CD4-positive, alpha-beta T cell treated with Interleukin-6 for 4 hours (primary cell): ENCODE results near the gene CYP1A1.
"Not testable (repeated sequence)": the region's sequence is repeated elsewhere in the genome, so short reads cannot be mapped to it uniquely, and the experiment has no call there.

ENCODE experiments used
- DNase-seq: peaks from one replicate; pipeline ENCODE4 v3.0.0-alpha.2; 2020; ENCODE audit warnings: mixed read lengths

CYP1A1 gene

GRCh38 chr15:74735305-74735704 lies 10.0 kb upstream of the CYP1A1 start:
- DNase-seq = no peak

GRCh38 chr15:74733269-74733668 lies 7.9 kb upstream of the CYP1A1 start:
- DNase-seq = no peak

- DNase-seq = no peak
Measured at GRCh38 chr15:74732846-74733245, 7.5 kb upstream of the CYP1A1 start.

GRCh38 chr15:74730619-74731316 lies 5.4 kb upstream of the CYP1A1 start:
- no peak for DNase-seq

GRCh38 chr15:74729372-74729771 lies 4.0 kb upstream of the CYP1A1 start:
- not testable (repeated sequence) for DNase-seq

GRCh38 chr15:74728699-74729098 lies 3.4 kb upstream of the CYP1A1 start:
- DNase-seq = not testable (repeated sequence)

- no peak for DNase-seq
Measured at GRCh38 chr15:74727727-74728126, 2.4 kb upstream of the CYP1A1 start.

- DNase-seq = no peak
Measured at GRCh38 chr15:74726774-74727164, 1.4 kb upstream of the CYP1A1 start.

GRCh38 chr15:74725845-74726773 lies 781 bp upstream of the CYP1A1 start:
- peak; percentile 72 for DNase-seq

- DNase-seq = no peak
Measured at GRCh38 chr15:74724570-74725224, 631 bp downstream of the CYP1A1 start.

- DNase-seq = no peak
Measured at GRCh38 chr15:74723754-74724334, 1.5 kb downstream of the CYP1A1 start.

GRCh38 chr15:74723187-74723586 lies 2.1 kb downstream of the CYP1A1 start:
- DNase-seq = no peak

- no peak for DNase-seq
Measured at GRCh38 chr15:74722591-74722990, 2.7 kb downstream of the CYP1A1 start.

GRCh38 chr15:74716651-74717050 lies 8.7 kb downstream of the CYP1A1 start:
- no peak for DNase-seq

GRCh38 chr15:74712311-74712710 lies 13.0 kb downstream of the CYP1A1 start:
- no peak for DNase-seq

GRCh38 chr15:74710319-74711094 lies 14.8 kb downstream of the CYP1A1 start:
- DNase-seq = no peak

- no peak for DNase-seq
Measured at GRCh38 chr15:74709892-74710291, 15.4 kb downstream of the CYP1A1 start.

- DNase-seq = no peak
Measured at GRCh38 chr15:74709011-74709410, 16.3 kb downstream of the CYP1A1 start.

GRCh38 chr15:74696808-74697207 lies 28.5 kb downstream of the CYP1A1 start:
- DNase-seq = no peak

GRCh38 chr15:74696398-74696729 lies 29.0 kb downstream of the CYP1A1 start:
- DNase-seq = no peak

- DNase-seq = peak; percentile 89
Measured at GRCh38 chr15:74695597-74696397, 29.5 kb downstream of the CYP1A1 start, which contains the start of gene EDC3. Gene EDC3 (minus strand): TSS chr15:74696024. CDS start chr15:74675124, 20,900 bp downstream.
